NT2/D1 (cell line): ENCODE results near the gene HIP1R.

Experiments used
- DNase-seq: peaks from one replicate; pipeline ENCODE4 v3.0.0-alpha.2; 2011; ENCODE audit warnings: low read depth, low spot score
- H3K27me3 ChIP-seq: 2 replicates; pipeline ENCODE4 v1.6.0; 2011; ENCODE audit warnings: mild to moderate bottlenecking; ENCODE audit not compliant: insufficient read length, insufficient read depth
- H3K36me3 ChIP-seq: 2 replicates; pipeline ENCODE4 v1.6.1; 2011; ENCODE audit warnings: mild to moderate bottlenecking, low read length, mixed read lengths; ENCODE audit not compliant: insufficient read depth, insufficient read length
- H3K4me1 ChIP-seq: 2 replicates; pipeline ENCODE4 v1.5.1; 2011; ENCODE audit not compliant: insufficient read depth, insufficient read length
- H3K4me3 ChIP-seq: 2 replicates; pipeline ENCODE4 v1.5.1; 2011; ENCODE audit warnings: low read depth; ENCODE audit not compliant: insufficient read length
- H3K9ac ChIP-seq: 2 replicates; pipeline ENCODE4 v1.6.0; 2011; ENCODE audit warnings: low read depth; ENCODE audit not compliant: insufficient read length
- H3K9me3 ChIP-seq: 2 replicates; pipeline ENCODE4 v1.5.1; 2011; ENCODE audit warnings: mild to moderate bottlenecking, low read length; ENCODE audit not compliant: insufficient read depth
- SUZ12 ChIP-seq: IDR thresholded peaks from 2 replicates; pipeline ENCODE4 v1.6.1; 2011; ENCODE audit not compliant: insufficient read length, insufficient read depth; ENCODE audit errors: extremely low read depth
- YY1 ChIP-seq: IDR thresholded peaks from 2 replicates; pipeline ENCODE4 v1.6.1; 2011; ENCODE audit not compliant: insufficient read length, insufficient read depth
- ZNF274 ChIP-seq: IDR thresholded peaks from 2 replicates; pipeline ENCODE4 v1.6.1; 2011; ENCODE audit warnings: mild to moderate bottlenecking, low read depth, low read length

Gene HIP1R

DNA sequence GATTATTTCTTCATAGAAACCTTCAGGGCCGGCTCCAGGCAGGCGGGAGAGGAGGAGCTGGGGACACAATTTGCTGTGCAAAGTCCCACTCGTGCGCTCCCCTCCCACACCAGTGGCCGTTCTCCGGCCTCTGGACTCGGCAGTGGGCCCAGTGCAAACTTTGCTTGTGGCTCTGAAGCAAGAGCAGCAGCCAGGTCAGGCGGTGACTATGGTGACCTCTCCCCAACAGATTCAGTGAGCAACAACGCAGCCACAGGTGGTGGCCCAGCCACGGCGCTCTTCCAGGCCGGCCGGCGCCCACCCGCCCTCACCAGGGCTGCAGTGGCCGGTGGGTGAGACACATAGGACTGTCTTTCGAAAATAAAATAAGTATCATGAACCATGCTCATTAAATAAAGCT lies 31.1 kb downstream of the HIP1R start:
- DNase-seq = no peak
- peaks cover 36% of the 10 kb centered on the region for H3K27me3 ChIP-seq
- TF ChIP-seq YY1 = no peak
- TF ChIP-seq SUZ12 = no peak
- TF ChIP-seq ZNF274 = no peak
- no peak overlapping the region for H3K4me3 ChIP-seq
- peaks cover 7% of the 10 kb centered on the region for H3K4me1 ChIP-seq
- H3K9me3 ChIP-seq = no peaks in the 10 kb centered on the region
- H3K36me3 ChIP-seq = peaks cover 88% of the 10 kb centered on the region
- H3K9ac ChIP-seq = peak overlapping the region; percentile 32

DNA sequence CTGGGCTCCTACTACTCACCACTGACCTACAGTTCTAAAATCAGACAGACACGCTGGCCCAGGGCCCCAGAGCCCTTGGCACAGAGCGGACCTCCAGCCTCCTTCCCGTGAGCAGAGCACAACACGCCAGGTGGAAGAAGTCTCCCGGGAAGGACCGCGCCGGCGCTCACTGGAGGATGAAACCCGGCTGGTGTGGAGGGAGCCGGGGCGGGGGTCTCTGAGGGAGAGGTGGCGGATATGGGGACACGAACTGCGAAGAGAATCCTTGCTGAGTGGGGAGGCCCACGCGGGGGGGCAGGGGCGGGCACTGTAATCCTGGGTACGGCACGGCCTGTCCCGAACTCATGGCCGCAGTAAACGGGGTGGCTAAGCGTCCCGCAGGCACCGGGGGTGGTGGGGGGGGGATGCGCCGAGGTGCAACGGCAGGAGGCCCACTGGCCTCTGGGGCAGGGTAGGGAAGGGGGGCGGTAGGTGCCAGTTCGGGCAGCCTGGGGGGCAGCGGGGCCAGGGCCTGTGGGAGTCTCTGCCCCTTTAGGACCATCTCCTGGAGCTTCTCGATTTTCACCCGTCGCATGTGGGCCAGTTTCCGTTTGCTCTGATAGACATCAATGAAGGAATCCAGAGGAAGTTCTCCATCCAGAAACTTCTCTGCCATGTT lies 31.8 kb downstream of the HIP1R start:
- peaks cover 12% of the 10 kb centered on the region for H3K4me1 ChIP-seq
- no peaks in the 10 kb centered on the region for H3K9me3 ChIP-seq
- no peak overlapping the region for H3K4me3 ChIP-seq
- TF ChIP-seq SUZ12 (no peak), YY1 (no peak), ZNF274 (no peak)
- DNase-seq = no peak
- H3K9ac ChIP-seq = no peak overlapping the region
- H3K36me3 ChIP-seq = peaks cover 81% of the 10 kb centered on the region
- H3K27me3 ChIP-seq = peaks cover 41% of the 10 kb centered on the region

DNA sequence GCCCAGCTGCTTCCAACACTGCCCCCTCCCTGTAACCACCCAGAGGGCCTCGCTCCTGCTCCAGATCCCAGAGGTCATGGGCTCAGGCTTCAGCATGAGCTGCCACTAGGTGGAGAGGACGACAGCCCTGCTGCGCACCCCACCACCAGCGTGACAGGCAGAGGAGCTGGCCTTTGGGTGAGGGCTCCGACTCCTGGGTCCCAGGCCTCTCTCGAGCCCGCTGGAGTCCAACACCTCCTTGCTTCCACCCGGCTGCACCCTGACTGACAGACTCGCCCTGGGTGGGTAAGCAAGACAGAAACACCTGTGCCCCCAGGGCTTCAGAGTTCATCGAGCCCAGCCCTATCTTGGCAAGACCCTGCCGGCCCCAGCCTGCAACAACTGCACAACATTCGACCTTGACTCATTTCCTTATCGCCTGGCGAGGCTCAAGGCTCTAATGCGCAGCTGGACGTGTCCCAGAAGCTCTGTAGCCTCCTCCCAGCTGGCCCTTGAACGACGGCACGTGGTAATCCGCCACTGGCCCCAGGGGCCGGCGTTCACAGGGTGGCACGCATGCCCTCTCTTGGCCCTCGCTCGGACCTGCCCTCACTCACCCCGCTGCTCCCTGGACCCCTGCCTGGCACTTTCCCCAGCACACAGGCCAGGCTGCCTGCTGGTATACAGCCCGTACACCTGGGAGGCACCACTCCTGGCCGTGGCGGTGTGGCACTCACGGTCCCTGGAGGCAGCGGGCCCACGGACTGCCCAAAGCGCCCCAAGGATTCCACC lies 32.6 kb downstream of the HIP1R start:
- DNase-seq = no peak
- Histone ChIP-seq H3K9me3 (no peaks in the 10 kb centered on the region), H3K4me3 (no peak overlapping the region), H3K4me1 (peaks cover 13% of the 10 kb centered on the region), H3K36me3 (peaks cover 79% of the 10 kb centered on the region), H3K9ac (no peak overlapping the region), H3K27me3 (peaks cover 45% of the 10 kb centered on the region)
- no peak for TF ChIP-seq ZNF274
- no peak for TF ChIP-seq YY1
- no peak for TF ChIP-seq SUZ12

DNA sequence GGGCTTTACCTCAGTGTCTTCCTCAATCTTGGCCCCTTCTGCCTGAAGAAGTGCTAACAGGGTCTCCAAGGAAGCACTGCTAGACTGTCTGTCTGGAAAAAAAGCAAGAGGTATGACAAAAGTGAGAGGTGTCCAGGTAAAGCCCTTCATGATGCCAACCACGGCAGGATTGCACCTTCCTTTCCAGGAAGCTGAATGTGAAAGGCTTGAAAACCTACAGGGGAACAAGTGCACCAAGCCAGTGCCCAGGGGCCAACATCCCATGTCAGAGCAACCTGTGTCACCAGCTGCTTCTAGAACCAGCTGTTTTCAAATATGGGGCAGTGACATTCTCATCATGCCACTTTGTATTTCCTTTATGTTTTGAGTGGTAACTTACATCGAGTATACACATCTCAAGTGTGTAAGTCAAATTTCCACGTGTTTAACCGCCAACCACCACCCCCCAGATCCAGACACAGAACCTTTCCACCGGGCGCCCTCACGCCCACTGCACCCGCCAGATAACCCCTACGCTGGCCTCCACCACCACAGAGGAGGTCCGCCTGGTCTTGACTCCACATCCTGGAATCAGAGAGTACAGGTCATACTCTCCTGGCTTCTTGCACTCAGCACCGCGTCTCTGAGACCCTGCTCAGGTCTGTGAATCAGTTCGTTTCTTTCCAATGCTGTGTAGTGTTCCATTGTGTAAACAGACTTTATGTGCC lies 33.4 kb downstream of the HIP1R start:
- Histone ChIP-seq H3K4me1 (peaks cover 21% of the 10 kb centered on the region), H3K27me3 (peaks cover 52% of the 10 kb centered on the region), H3K9ac (no peak overlapping the region), H3K9me3 (no peaks in the 10 kb centered on the region), H3K36me3 (peaks cover 72% of the 10 kb centered on the region), H3K4me3 (no peak overlapping the region)
- TF ChIP-seq YY1 (no peak), SUZ12 (no peak), ZNF274 (no peak)
- no peak for DNase-seq

DNA sequence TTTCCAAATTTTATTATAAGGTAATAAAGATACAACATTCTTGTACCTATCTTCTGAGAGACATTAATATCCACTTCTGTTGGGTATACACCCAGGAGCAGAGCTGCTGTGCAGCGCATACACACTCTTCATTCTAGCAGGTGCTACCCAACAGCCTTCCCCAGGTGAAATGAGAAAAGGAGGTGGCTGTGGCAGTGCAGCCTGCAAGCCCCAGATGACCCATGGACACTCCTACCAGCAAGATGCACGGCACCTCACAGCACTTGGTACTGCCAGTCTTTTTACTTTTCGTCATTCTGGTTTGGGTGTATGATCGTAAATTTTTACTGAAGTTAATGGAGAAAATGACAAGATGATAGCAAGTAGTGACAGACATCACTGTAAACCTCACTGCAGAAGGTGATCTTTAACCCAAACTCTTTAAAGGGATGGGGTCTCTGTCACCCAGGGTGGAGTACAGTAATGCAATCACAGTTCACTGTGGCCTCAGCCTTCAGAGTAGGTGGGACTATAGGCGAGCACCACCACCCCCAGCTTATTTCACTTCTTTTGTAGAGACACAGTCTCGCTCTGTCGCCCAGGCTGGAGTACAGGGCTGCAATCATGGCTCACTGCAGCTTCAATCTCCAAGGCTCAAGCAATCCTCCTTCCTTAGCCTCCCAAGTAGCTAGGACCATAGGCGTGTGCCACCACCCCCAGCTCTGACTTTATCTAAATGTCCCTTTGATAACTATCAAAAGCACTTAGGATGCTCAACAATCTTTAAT lies 34.1 kb downstream of the HIP1R start:
- peaks cover 68% of the 10 kb centered on the region for H3K36me3 ChIP-seq
- H3K4me1 ChIP-seq = peaks cover 24% of the 10 kb centered on the region
- peaks cover 60% of the 10 kb centered on the region for H3K27me3 ChIP-seq
- no peak for DNase-seq
- no peak overlapping the region for H3K4me3 ChIP-seq
- H3K9ac ChIP-seq = no peak overlapping the region
- no peak for TF ChIP-seq YY1
- no peak for TF ChIP-seq SUZ12
- TF ChIP-seq ZNF274 = no peak
- no peaks in the 10 kb centered on the region for H3K9me3 ChIP-seq

DNA sequence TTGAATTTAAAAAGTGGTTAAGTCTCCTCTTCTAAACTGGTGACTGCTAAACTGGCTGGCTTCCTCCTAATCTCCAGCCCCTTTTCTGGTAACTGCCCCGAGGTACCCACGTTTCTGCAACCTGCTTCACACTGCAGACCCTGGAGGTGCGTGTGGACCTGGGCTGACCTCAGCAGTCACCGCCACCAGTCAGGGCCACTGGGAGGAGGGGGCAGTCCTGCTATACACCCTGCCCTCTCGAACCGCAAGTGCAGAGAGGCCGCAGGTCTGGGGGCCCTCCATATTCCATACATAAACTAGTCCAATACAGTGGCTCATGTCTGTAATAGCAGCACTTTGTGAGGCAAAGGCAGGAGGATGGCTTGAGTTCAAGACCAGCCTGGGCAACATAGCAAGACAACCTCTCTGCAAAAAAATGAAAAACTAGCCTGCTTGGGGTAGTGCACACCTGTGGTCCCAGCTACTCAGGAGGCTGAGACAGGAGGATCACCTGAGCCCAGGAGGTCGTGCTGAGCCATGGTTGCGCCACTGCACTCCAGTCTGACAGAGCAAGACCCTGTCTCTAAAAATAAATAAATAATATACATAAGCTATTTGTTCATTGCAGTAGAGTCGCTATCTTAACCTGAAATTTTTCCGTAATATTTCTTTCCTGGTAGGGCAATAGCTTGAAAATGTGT lies 35.0 kb downstream of the HIP1R start:
- DNase-seq = no peak
- no peaks in the 10 kb centered on the region for H3K9me3 ChIP-seq
- no peak overlapping the region for H3K4me3 ChIP-seq
- no peak overlapping the region for H3K9ac ChIP-seq
- peaks cover 67% of the 10 kb centered on the region for H3K27me3 ChIP-seq
- H3K36me3 ChIP-seq = peaks cover 59% of the 10 kb centered on the region
- H3K4me1 ChIP-seq = peaks cover 24% of the 10 kb centered on the region
- TF ChIP-seq SUZ12 (no peak), YY1 (no peak), ZNF274 (no peak)
